ENCODE measurements around the gene CNN2.

The CNN2 gene

DNA sequence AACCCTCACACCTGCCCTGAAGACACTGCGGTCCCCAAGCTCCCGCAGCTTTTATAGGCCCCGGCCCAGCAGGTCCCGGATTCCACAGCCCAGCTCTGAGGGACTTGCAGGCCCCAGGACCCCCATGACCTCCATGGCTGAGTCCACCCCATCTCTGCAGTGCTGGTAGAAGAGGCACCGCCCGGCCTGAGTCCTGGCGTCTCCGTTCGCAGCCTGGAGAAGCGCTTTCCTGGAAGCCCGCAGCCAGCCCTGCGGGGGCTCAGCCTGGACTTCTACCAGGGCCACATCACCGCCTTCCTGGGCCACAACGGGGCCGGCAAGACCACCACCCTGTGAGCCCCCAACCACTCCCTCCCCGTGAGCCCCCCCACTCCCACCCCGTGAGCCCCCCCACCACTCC, 22.7 kb downstream of the CNN2 start:
- DNase-seq (ENCODE audit: low read depth in 2 of 2), result no peak

DNA sequence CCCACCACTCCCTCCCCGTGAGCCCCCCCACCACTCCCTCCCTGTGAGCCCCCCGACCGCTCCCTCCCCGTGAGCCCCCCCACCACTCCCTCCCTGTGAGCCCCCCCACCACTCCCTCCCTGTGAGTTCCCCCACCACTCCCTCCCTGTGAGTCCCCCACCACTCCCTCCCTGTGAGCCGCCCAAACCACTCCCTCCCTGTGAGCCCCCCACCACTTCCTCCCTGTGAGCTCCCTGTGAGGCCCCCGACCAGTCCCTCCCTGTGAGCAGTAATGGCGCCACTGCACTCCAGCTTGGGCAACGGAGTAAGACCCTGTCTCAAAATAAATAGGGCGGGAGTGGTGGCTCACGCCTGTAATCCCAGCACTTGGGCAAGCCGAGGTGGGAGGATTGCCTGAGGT, 23.4 kb downstream of the CNN2 start:
- DNase-seq (ENCODE audit: low read depth in 2 of 2), result no peak

DNA sequence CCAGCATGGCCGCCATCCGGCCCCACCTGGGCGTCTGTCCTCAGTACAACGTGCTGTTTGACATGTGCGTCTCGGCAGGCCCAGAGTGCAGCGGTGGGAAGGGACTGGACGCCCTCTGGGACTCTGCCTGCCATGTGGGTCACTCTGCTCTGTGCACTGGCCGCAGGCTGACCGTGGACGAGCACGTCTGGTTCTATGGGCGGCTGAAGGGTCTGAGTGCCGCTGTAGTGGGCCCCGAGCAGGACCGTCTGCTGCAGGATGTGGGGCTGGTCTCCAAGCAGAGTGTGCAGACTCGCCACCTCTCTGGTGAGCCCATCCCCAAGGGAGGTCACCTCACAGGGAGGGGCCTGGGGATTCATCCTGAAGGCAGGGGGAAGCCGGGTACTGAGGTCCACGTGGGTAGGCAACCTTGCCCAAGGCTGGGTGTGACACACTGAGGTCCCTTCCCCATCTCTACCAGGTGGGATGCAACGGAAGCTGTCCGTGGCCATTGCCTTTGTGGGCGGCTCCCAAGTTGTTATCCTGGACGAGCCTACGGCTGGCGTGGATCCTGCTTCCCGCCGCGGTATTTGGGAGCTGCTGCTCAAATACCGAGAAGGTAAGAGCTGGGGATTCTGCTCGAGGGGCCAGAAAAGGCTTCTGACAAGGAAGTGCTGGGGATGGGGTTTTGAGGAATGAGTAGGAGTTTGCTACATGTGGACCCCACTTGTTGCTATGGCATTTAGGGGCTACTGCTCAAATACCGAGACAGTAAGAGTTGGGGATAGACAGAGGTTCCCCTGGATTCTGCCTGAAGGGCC, 24.8 kb downstream of the CNN2 start:
- DNase-seq (ENCODE audit: low read depth in 2 of 2), result no peak

DNA sequence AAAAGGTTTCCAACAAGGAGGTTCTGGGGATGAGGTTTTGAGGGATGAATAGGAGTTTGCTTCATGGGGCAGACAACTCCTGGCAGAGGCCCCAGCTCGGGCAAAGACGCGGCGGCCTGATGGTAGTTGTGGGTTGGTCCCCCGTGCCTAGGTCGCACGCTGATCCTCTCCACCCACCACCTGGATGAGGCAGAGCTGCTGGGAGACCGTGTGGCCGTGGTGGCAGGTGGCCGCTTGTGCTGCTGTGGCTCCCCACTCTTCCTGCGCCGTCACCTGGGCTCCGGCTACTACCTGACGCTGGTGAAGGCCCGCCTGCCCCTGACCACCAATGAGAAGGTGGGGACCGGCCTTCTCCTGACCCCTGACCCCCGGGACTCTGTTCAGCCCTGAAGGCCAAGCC, 25.4 kb downstream of the CNN2 start:
- no peak for DNase-seq (ENCODE audit: low read depth in 2 of 2)

DNA sequence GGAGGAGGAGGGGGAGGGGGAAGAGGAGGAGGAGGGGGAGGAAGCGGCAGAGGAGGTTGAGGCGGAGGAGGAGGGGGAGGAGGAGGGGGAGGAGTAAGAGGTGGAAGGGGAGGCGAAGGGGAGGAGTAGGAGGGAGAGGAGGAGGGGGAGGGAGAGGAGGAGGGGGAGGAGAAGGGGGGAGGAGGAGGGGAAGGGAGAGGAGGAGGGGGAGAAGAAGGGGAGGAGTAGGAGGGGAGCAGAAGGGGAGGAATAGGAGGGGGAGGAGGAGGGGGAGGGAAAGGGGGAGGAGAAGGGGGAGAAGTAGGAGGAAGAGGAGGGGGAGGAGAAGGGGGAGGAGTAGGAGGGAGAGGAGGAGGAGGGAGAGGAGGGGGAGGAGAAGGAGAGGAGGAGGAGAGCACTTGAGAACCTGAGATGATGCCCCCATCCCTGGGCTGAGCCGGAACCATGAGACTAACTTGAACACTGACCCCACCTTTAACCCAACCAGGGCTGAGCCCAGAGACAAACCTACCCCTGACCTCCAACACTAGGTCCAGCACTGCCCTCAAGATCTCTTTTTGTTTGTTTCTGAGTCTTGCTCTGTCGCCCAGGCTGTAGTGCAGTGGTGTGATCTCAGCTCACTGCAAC, 26.1 kb downstream of the CNN2 start:
- no peak for DNase-seq (ENCODE audit: low read depth in 2 of 2)

DNA sequence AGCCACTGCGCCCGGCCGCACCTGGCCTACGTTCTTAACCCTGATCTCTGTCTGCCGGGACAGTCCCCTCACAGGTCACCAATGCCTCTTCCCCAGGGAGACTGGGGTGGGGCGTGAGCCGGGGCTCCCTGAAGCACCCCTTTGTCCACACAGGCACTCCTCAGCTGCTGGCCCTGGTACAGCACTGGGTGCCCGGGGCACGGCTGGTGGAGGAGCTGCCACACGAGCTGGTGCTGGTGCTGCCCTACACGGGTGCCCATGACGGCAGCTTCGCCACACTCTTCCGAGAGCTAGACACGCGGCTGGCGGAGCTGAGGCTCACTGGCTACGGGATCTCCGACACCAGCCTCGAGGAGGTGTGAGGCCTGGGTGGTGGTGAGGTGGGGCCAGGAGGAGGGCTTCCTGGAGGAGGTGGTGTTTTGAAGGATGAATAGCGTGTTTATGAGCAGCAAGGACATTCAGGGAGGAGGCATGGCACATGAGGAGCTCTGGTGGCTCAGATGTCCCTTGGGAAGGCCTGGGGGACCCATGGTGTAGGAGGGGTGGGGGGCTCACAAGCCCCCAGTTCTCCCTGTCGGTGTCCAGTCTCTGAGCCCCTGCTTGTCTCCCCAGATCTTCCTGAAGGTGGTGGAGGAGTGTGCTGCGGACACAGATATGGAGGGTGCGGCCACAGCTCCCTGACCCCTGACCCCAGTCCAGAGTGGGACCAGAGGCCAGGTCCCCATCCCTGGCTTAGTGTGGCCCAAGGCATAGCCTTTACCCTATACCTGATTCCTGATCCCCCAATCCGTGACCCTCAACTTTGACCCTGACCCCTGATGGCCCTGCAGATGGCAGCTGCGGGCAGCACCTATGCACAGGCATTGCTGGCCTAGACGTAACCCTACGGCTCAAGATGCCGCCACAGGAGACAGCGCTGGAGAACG, 27.0 kb downstream of the CNN2 start:
- no peak for DNase-seq (ENCODE audit: low read depth in 2 of 2)

DNA sequence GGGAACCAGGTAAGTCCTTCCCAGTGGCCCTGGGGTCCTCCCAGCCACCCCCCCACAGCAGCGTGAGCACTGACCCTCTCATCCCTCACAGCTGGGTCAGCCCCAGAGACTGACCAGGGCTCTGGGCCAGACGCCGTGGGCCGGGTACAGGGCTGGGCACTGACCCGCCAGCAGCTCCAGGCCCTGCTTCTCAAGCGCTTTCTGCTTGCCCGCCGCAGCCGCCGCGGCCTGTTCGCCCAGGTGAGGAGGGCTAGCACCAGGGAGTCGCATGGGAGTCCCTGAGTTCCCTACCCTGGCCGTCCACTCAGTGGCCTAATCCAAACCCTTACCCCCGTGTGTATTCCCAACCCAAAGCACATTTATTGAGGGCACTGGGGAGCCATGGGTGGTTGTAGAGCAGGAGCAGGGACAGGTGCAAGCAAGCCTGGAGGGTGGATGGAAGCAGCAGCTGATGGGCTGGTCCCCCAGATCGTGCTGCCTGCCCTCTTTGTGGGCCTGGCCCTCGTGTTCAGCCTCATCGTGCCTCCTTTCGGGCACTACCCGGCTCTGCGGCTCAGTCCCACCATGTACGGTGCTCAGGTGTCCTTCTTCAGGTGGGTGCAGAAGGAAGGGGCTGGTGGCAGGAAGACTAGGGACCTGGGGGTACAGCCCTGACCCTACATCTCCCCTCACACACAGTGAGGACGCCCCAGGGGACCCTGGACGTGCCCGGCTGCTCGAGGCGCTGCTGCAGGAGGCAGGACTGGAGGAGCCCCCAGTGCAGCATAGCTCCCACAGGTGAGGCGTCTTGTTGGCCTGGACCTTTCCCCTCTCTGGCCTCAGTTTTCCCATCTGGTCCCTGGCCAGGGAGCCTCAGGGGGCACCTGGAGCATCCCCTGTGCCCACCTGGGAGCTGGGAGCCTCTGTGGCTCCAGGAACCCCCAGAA, 28.0 kb downstream of the CNN2 start:
- DNase-seq (ENCODE audit: low read depth in 2 of 2), result no peak

DNA sequence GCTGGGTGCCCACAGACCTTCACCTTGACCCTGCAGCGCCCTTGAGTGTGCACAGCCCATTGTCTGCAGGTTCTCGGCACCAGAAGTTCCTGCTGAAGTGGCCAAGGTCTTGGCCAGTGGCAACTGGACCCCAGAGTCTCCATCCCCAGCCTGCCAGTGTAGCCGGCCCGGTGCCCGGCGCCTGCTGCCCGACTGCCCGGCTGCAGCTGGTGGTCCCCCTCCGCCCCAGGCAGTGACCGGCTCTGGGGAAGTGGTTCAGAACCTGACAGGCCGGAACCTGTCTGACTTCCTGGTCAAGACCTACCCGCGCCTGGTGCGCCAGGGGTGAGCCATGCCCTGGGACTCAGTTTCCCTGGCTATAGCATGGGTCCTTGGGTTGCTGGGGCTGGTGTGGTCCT, 28.6 kb downstream of the CNN2 start:
- no peak for DNase-seq (ENCODE audit: low read depth in 2 of 2)

DNA sequence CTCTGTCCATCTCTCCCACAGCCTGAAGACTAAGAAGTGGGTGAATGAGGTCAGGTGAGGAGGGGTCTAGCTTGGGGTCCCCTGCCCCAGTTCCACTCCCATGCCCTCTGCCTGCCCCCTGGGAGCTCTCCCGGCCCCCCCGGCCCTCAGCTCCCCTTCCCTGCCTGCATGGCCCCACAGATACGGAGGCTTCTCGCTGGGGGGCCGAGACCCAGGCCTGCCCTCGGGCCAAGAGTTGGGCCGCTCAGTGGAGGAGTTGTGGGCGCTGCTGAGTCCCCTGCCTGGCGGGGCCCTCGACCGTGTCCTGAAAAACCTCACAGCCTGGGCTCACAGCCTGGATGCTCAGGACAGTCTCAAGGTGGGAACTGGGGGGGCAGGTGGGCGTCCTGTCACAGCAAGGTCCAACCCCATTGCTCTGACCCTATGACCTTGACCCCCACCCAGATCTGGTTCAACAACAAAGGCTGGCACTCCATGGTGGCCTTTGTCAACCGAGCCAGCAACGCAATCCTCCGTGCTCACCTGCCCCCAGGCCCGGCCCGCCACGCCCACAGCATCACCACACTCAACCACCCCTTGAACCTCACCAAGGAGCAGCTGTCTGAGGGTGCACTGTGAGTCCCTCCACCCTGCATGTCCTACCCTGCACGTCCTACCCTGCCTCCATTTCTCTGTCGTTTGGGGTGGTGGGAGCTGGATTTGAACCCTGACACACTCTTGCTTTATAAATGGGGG, 29.6 kb downstream of the CNN2 start:
- no peak for DNase-seq (ENCODE audit: low read depth in 2 of 2)

DNA sequence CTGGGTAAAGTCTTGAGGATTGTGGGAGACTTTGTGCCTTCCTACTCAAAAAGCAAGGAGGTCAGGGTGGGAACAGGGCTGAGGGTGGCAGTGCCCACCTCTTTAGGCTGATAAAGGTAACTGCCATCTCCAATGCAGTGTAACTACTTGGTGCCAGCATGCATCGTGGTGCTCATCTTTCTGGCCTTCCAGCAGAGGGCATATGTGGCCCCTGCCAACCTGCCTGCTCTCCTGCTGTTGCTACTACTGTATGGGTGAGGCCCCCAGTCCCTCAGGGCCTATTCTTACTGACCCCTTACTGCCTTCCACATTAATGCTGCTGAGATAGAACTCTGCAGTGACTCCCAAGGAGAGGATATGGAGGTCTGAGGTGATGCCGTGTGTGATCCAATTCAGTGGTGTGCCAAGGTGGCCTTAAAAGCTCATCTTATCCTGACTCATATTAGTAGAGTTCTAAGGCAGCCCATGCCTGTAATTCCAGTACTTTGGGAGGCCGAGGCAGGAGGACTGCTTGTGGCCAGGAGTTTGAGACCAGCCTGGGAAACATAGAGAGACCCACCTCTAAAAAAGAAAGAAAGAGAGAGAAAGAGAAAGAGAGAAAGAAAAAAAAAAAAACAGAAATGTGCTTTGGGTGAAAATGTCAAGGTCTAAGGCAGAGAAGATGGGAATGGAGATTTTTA, 30.9 kb downstream of the CNN2 start:
- DNase-seq (ENCODE audit: low read depth in 2 of 2), result no peak

DNA sequence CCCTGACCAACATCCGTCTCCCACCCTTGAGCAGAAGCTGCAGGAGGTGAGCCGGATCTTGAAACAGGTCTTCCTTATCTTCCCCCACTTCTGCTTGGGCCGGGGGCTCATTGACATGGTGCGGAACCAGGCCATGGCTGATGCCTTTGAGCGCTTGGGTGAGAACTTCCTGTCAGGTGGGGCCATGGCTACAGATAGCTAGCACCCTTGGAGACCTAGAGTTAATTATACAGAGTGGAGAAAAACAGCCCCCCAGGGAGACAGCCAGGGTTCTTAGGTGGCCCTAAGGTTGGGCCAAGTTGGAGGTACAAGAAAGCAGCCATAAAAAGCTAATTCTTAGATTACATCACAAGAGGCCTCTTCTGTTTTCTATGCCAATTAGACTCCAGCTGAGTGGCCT, 31.7 kb downstream of the CNN2 start:
- no peak for DNase-seq (ENCODE audit: low read depth in 2 of 2)

DNA sequence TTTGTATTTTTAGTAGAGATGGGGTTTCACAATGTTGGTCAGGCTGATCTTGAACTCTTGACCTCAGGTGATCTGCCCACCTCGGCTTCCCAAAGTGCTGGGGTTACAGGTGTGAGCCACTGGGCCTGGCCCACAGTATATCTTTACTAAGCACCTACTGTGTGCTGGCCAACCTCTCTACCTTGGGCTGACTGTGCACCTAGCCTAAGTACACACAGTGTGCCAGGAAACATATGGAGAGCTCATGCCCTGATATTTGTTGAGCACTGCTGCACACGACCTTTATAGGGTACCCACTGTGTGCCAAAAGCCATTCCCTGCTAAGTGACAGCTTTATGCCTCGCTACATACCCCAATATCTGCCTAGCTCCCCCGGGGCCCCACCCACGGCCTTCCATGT, 34.3 kb downstream of the CNN2 start:
- no peak for DNase-seq (ENCODE audit: low read depth in 2 of 2)

DNA sequence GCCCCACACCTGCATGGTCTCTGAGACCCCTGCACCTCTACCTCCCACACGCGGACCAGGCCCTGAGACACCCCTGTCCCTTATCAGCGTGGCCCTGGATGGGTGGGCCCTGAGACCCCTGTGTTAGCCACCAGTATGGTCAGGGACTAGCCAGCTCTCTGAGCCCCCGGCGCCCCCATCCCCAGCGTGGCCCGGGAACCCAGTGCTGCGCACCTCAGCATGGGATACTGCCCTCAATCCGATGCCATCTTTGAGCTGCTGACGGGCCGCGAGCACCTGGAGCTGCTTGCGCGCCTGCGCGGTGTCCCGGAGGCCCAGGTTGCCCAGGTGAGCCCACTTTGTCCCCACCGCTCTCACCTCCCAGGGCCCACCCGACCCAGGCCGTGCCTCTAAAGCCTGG, 35.6 kb downstream of the CNN2 start:
- DNase-seq (ENCODE audit: low read depth in 2 of 2), result no peak

DNA sequence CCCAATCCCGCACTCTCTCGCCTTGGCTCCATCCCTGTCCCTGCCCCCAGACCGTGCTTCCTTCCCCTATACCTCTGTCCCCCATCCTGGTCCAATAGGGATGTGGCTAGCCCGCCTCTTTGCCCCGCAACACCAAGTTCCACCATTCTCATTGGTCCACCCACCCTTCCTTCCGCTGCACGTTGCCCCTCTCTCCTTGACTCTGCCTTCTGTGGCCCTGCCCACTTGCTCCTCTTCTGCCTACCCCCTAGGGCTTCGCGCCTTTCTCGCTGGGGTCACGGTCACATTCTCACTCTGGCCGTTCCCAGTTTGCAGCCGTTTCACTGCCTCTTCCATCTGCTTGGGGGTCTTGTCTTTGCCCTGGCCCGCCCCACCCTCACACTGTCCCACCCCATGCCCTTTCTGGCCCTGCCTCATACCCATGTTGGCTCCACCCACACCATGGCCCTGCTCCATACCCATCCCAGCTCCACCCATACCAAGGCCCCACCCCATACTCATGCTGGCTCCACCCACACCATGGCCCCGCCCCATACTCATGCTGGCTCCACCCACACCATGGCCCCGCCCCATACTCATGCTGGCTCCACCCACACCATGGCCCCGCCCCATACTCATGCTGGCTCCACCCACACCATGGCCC, 36.1 kb downstream of the CNN2 start:
- no peak for DNase-seq (ENCODE audit: low read depth in 2 of 2)

DNA sequence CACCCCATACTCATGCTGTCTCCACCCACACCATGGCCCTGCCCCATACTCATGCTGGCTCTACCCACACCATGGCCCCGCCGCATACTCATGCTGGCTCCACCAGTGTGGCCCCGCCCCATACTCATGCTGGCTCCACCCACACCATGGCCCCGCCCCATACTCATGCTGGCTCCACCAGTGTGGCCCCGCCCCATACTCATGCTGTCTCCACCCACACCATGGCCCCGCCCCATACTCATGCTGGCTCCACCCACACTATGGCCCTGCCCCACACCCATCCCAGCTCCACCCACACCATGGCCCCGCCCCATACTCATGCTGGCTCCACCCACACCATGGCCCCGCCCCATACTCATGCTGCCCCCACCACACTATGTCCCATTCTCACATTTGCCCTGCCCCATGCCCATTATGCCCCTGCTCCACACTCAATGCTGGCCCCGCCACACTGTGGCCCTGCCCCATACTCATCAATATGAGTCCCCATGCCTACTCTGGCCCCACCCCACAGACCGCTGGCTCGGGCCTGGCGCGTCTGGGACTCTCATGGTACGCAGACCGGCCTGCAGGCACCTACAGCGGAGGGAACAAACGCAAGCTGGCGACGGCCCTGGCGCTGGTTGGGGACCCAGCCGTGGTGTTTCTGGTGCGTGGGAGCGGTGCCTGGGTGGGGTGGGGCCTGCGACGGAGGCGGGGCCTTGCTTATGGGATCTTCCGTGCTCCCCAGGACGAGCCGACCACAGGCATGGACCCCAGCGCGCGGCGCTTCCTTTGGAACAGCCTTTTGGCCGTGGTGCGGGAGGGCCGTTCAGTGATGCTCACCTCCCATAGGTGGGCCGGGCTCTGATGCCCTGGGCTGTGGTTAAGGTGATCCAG, 36.9 kb downstream of the CNN2 start:
- DNase-seq (ENCODE audit: low read depth in 2 of 2), result no peak

DNA sequence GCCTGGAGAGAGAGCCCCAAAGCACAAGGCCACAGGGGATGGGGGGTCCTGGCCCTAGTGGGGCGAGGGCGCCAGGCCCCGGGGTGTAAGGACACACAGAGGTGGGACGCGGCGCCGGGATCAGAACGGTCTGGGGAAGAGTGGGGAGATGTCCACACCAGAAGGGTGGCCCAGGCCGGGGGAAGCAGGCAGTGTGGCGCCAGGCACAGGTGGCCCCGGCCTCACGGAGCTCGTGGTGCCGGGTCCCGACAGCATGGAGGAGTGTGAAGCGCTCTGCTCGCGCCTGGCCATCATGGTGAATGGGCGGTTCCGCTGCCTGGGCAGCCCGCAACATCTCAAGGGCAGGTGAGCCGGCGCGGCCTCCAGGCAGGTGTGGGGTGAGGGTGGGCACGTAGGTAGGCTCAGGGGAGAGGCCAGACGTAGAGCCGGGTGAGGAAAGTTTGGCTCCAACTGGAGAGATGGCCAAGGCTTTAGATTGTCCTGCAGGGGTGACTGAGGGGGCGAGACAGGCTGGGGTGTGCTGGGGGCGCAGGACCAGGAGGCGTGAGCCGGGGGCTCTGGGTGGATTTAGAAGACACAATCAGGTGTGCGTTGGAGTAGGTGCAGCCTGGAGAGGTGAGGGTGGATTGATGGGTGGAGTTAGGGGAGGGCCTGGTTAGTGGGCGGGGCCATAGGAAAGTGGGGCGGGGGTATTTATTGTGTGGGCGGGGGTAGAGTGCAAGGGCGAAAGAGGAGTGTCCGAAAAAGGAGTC, 37.7 kb downstream of the CNN2 start:
- no peak for DNase-seq (ENCODE audit: low read depth in 2 of 2)

DNA sequence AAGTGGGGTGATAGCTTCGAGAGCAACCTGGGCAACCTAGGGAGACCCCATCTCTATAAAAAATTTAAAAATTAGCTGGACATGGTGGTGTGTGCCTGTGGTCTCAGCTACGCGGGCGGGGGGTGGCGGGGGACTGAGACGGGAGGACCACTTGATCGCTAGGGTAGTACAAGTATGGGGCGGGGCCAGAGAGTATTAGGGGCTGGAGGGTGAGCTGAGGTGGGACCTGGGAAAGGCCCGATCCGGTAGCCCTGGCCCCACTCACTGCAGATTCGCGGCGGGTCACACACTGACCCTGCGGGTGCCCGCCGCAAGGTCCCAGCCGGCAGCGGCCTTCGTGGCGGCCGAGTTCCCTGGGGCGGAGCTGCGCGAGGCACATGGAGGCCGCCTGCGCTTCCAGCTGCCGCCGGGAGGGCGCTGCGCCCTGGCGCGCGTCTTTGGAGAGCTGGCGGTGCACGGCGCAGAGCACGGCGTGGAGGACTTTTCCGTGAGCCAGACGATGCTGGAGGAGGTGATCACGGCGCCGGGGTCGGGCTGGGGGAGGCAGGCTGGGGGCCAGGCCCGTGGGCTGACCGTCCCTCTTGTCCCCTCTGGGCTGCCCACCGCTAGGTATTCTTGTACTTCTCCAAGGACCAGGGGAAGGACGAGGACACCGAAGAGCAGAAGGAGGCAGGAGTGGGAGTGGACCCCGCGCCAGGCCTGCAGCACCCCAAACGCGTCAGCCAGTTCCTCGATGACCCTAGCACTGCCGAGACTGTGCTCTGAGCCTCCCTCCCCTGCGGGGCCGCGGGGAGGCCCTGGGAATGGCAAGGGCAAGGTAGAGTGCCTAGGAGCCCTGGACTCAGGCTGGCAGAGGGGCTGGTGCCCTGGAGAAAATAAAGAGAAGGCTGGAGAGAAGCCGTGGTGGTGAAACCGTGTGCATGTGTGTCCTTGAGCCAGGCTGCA, 38.5 kb downstream of the CNN2 start:
- peak; percentile 61 to 71 for DNase-seq (ENCODE audit: low read depth in 2 of 2)
